ENCODE measurements around the gene NEGR1.

DNA sequence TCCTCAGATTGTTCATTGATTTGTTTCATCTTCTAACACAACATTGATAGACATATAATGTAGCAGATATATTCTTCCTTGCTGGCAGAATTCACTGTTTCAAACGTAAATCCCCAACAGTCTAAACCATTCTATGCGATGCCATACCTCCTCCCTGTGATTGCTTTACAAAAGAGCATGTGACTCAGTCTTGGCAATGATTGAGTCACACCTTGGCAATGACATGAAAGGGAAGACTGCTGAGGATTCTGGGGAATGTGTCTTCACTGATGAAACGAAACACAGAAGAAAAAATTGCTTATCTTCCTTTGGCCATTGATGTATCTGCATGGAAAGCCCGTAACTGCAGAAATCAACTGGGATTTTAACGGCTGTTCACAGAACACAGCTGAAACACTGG lies 791.9 kb downstream of the NEGR1 start:
- TF ChIP-seq, protein P1, sequence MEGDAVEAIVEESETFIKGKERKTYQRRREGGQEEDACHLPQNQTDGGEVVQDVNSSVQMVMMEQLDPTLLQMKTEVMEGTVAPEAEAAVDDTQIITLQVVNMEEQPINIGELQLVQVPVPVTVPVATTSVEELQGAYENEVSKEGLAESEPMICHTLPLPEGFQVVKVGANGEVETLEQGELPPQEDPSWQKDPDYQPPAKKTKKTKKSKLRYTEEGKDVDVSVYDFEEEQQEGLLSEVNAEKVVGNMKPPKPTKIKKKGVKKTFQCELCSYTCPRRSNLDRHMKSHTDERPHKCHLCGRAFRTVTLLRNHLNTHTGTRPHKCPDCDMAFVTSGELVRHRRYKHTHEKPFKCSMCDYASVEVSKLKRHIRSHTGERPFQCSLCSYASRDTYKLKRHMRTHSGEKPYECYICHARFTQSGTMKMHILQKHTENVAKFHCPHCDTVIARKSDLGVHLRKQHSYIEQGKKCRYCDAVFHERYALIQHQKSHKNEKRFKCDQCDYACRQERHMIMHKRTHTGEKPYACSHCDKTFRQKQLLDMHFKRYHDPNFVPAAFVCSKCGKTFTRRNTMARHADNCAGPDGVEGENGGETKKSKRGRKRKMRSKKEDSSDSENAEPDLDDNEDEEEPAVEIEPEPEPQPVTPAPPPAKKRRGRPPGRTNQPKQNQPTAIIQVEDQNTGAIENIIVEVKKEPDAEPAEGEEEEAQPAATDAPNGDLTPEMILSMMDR (conservative IDR thresholded peaks at IDR 0.05; ENCODE audit: low read length) = no peak
- TF ChIP-seq EZH2phosphoT487 (IDR thresholded peaks at IDR 0.05; ENCODE audit: borderline replicate concordance, low read depth, low read length) = no peak

All from OCI-LY7 (cell line).